ENCODE data around the gene C4orf50. TPM values are rescaled to one million over a fixed set of nuclear protein-coding genes. Genes with fewer than 3 reads are reported as not detected.

C4orf50 gene
- total RNA-seq, 2 experiments from 2014 or later: 1.0 to 1.2 TPM

DNA sequence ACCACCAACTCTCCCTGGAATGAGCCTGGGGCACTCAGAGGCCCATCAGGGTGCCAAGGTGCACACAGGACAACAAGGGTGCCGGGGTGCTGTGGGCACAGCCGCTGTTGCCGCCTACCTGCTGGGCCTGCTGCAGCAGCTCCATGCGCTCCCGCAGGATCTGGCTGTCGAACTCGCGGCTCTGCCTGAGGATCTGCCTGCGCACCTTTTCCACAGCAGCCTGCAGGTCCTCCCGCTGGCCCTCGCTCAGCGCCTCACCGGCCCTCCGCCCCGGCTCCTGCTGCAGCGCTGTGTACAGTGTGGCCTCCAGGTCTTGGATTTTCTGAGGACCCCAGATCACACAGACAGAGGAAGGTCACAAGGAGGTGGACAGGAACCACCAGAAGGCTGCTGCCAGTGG lies 17.6 kb upstream of the C4orf50 start:
- Mint-ChIP-seq H3K4me1 (peaks cover under 1% of the 10 kb centered on the region), H3K9me3 (no peaks in the 10 kb centered on the region), H3K36me3 (ENCODE audit: low read depth) (peaks cover 7% of the 10 kb centered on the region), H3K4me3 (no peak overlapping the region), H3K27me3 (no peaks in the 10 kb centered on the region), H3K27ac (no peak overlapping the region)
- ChIA-PET CTCF (no interaction called here), POLR2A (no interaction called here)
- DNase-seq: no peak

DNA sequence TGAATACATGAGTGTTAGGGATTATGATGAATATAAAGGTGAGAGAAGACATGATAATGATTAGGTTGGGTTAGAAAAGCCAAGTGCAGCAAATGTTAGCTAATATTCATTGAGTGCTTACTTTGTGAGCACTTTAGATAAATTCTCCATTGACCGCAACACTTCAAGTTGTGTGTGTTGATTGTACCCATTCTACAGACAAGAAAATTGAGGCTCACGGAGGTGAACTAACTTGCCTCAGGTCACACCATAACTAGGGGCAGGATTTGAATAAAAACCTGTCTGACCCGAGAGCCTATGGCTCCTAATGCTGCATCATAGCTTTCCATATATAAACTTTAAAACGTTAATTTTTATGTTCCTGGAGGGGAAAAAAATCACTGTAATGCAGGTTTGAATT lies 15.2 kb upstream of the C4orf50 start:
- DNase-seq: no peak
- Mint-ChIP-seq H3K4me3 (no peak overlapping the region), H3K9me3 (no peaks in the 10 kb centered on the region), H3K4me1 (no peaks in the 10 kb centered on the region), H3K27ac (no peak overlapping the region), H3K27me3 (no peaks in the 10 kb centered on the region), H3K36me3 (ENCODE audit: low read depth) (peaks cover 7% of the 10 kb centered on the region)
- CTCF ChIA-PET: interaction anchor here (1.2 kb wide), 1 partner anchor 33 kb away, joined by 3 read pairs; no protein-coding TSS in a partner anchor
- POLR2A ChIA-PET: no interaction called here

DNA sequence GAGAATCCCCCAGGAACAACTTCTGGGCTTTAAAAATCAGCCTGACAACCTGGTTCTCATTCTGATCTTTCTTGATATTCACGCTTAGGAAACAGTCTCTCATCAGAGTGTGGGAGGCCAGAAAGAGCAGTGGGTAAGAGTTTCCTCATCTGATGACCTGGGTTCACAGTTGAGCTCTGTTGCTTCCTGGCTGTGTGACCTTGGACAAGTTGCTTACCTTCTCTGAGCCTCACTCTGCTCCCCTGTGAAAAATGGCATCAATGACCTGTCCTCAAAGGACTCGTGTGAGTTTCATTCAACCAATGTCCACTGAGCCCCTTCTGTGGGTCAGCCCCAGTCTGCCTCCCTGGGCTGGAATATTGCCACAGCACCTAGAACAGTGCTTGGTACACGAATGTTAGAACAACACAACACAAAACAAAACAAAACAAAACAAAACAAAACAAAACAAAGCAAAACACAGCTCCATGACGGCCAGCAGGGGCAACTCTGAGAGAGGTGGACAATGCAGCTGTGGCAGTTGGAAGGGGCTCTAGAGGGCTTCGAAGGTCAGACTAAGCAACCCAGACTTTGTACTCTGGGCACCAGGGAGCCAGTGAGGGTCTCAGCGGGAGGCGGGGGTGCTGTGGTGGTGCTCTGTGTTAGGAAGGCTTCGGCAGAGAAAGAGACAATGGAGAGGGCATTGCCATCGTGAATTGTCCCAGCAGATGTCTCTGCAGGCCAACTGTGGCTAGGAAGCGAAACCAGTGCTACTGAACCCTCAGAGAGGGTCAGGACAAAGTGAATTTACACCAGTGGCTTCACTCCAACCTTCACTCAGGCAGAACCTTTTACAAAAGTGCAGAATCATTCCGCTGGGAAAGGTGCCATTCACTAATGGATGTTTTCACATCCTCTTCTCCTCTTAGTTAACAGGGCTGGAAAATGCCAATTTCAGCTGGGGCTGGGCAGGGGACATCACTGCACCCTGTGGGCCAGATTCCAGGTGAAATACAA lies 14.3 kb upstream of the C4orf50 start:
- ChIA-PET POLR2A (no interaction called here), CTCF (interaction anchor here (1.2 to 1.5 kb wide), 2 partner anchors 32 to 299 kb away, joined by 3 to 4 read pairs; no protein-coding TSS in a partner anchor)
- no peak overlapping the region for H3K27ac Mint-ChIP-seq
- no peaks in the 10 kb centered on the region for H3K9me3 Mint-ChIP-seq
- H3K4me3 Mint-ChIP-seq: no peak overlapping the region
- H3K36me3 Mint-ChIP-seq (ENCODE audit: low read depth): peaks cover 7% of the 10 kb centered on the region
- H3K4me1 Mint-ChIP-seq: no peaks in the 10 kb centered on the region
- DNase-seq: no peak
- no peaks in the 10 kb centered on the region for H3K27me3 Mint-ChIP-seq

DNA sequence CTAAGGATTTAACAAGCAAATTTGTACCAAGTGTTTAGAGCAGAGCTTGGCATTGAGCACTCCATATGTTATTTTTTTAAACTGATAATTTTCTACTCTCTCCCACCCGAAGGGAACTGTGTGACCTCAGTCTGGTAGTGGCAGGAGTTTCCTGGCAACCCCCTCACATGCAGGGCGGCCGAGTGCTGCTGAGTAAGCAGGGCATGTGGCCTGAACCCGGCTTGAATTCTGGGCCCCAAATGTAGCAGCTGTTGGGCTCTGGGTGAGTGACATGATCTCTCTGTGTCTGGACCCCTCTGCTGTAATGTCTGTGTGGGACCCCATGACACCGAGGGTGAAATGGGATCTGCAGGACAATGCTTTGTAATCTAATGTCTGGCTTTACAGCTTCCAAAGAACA lies 13.6 kb upstream of the C4orf50 start:
- H3K4me3 Mint-ChIP-seq: no peak overlapping the region
- H3K27me3 Mint-ChIP-seq: no peaks in the 10 kb centered on the region
- H3K4me1 Mint-ChIP-seq: no peaks in the 10 kb centered on the region
- peaks cover 7% of the 10 kb centered on the region for H3K36me3 Mint-ChIP-seq (ENCODE audit: low read depth)
- DNase-seq: no peak
- H3K27ac Mint-ChIP-seq: no peak overlapping the region
- POLR2A ChIA-PET: no interaction called here
- H3K9me3 Mint-ChIP-seq: no peaks in the 10 kb centered on the region
- CTCF ChIA-PET: interaction anchor here (1.5 kb wide), 1 partner anchor 299 kb away, joined by 4 read pairs; no protein-coding TSS in a partner anchor

- ChIA-PET CTCF (no interaction called here), POLR2A (no interaction called here)
- Mint-ChIP-seq H3K4me1 (no peaks in the 10 kb centered on the region), H3K4me3 (no peak overlapping the region), H3K9me3 (no peaks in the 10 kb centered on the region), H3K27ac (no peak overlapping the region), H3K27me3 (no peaks in the 10 kb centered on the region), H3K36me3 (ENCODE audit: low read depth) (peaks cover 7% of the 10 kb centered on the region)
- DNase-seq: no peak
Observed at GRCh38 chr4:6030679-6031078, 12.4 kb upstream of the C4orf50 start.

- no peaks in the 10 kb centered on the region for H3K4me1 Mint-ChIP-seq
- H3K4me3 Mint-ChIP-seq: no peak overlapping the region
- H3K27me3 Mint-ChIP-seq: no peaks in the 10 kb centered on the region
- no peak for DNase-seq
- ChIA-PET CTCF (no interaction called here), POLR2A (no interaction called here)
- peaks cover 2% of the 10 kb centered on the region for H3K36me3 Mint-ChIP-seq (ENCODE audit: low read depth)
- H3K9me3 Mint-ChIP-seq: no peaks in the 10 kb centered on the region
- no peak overlapping the region for H3K27ac Mint-ChIP-seq
Observed at GRCh38 chr4:6029254-6029653, 11.0 kb upstream of the C4orf50 start.

DNA sequence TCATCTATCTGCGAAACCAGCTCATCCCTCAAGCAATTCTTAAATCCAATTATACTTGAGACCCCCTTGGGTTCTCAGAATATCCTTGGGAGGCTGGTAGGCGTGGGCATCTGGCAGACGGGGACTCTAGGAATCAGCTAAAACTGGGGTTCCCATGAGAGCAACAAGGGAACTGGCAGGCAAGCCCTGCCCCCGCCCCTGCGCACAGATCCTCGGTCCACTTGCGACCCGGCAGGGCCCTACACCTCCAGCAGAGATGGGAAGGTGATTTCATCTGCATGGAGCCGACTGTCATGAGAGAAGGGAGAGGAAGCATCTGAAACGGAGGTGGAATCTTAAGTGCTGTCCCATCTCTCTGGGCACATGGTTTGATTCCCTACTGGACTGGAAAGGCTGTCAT lies 9.9 kb upstream of the C4orf50 start:
- no peak for DNase-seq
- H3K4me3 Mint-ChIP-seq: no peak overlapping the region
- no peaks in the 10 kb centered on the region for H3K4me1 Mint-ChIP-seq
- H3K27ac Mint-ChIP-seq: no peak overlapping the region
- ChIA-PET CTCF (interaction anchor here (1.0 kb wide), 1 partner anchor 30 kb away, joined by 3 read pairs; no protein-coding TSS in a partner anchor), POLR2A (no interaction called here)
- no peaks in the 10 kb centered on the region for H3K9me3 Mint-ChIP-seq
- H3K36me3 Mint-ChIP-seq (ENCODE audit: low read depth): peaks cover 1% of the 10 kb centered on the region
- H3K27me3 Mint-ChIP-seq: no peaks in the 10 kb centered on the region

- ChIA-PET POLR2A (no interaction called here), CTCF (interaction anchor here (1.0 kb wide), 1 partner anchor 29 kb away, joined by 3 read pairs; no protein-coding TSS in a partner anchor)
- no peak overlapping the region for H3K27ac Mint-ChIP-seq
- no peaks in the 10 kb centered on the region for H3K36me3 Mint-ChIP-seq (ENCODE audit: low read depth)
- no peaks in the 10 kb centered on the region for H3K27me3 Mint-ChIP-seq
- DNase-seq: no peak
- no peak overlapping the region for H3K4me3 Mint-ChIP-seq
- no peaks in the 10 kb centered on the region for H3K4me1 Mint-ChIP-seq
- H3K9me3 Mint-ChIP-seq: no peaks in the 10 kb centered on the region
Observed at GRCh38 chr4:6027392-6027791, 9.2 kb upstream of the C4orf50 start.

GRCh38 chr4:6024313-6024960 lies 6.2 kb upstream of the C4orf50 start:
- POLR2A ChIA-PET: no interaction called here
- CTCF ChIA-PET: interaction anchor here (1.4 kb wide), 1 partner anchor 26 kb away, joined by 4 read pairs; no protein-coding TSS in a partner anchor

GRCh38 chr4:6023731-6024130 lies 5.5 kb upstream of the C4orf50 start:
- Mint-ChIP-seq H3K27ac (no peak overlapping the region), H3K9me3 (no peaks in the 10 kb centered on the region), H3K27me3 (no peaks in the 10 kb centered on the region), H3K36me3 (ENCODE audit: low read depth) (no peaks in the 10 kb centered on the region), H3K4me3 (no peak overlapping the region), H3K4me1 (no peaks in the 10 kb centered on the region)
- DNase-seq: no peak
- ChIA-PET POLR2A (no interaction called here), CTCF (no interaction called here)

More at GRCh38 chr4:6024313-6024960, 6.2 kb upstream of the C4orf50 start:
- Mint-ChIP-seq H3K9me3 (no peaks in the 10 kb centered on the region), H3K36me3 (ENCODE audit: low read depth) (no peaks in the 10 kb centered on the region), H3K27ac (no peak overlapping the region), H3K4me3 (no peak overlapping the region), H3K27me3 (no peaks in the 10 kb centered on the region), H3K4me1 (no peaks in the 10 kb centered on the region)
- no peak for DNase-seq

GRCh38 chr4:6022607-6023288 lies 4.5 kb upstream of the C4orf50 start:
- H3K4me1 Mint-ChIP-seq: no peaks in the 10 kb centered on the region
- H3K27me3 Mint-ChIP-seq: no peaks in the 10 kb centered on the region
- DNase-seq: no peak
- H3K27ac Mint-ChIP-seq: no peak overlapping the region
- POLR2A ChIA-PET: no interaction called here
- no peaks in the 10 kb centered on the region for H3K9me3 Mint-ChIP-seq
- CTCF ChIA-PET: no interaction called here
- H3K4me3 Mint-ChIP-seq: no peak overlapping the region
- no peaks in the 10 kb centered on the region for H3K36me3 Mint-ChIP-seq (ENCODE audit: low read depth)

GRCh38 chr4:6021831-6022606 lies 3.8 kb upstream of the C4orf50 start:
- CTCF ChIA-PET: interaction anchor here (1.3 to 3.6 kb wide), 2 partner anchors 10 to 23 kb away, joined by 4 to 19 read pairs; no protein-coding TSS in a partner anchor
- no peaks in the 10 kb centered on the region for H3K27me3 Mint-ChIP-seq
- H3K9me3 Mint-ChIP-seq: no peaks in the 10 kb centered on the region
- no peak overlapping the region for H3K4me3 Mint-ChIP-seq
- DNase-seq: no peak
- H3K4me1 Mint-ChIP-seq: no peaks in the 10 kb centered on the region
- no peak overlapping the region for H3K27ac Mint-ChIP-seq
- H3K36me3 Mint-ChIP-seq (ENCODE audit: low read depth): no peaks in the 10 kb centered on the region
- POLR2A ChIA-PET: no interaction called here
